ENCODE measurements around the gene CYP2C18.
"Not testable (repeated sequence)": the region's sequence is repeated elsewhere in the genome, so short reads cannot be mapped to it uniquely, and the experiment has no call there.

Gene CYP2C18

GRCh38 chr10:94747838-94748237 lies 64.3 kb downstream of the CYP2C18 start:
- no peak for DNase-seq

DNA sequence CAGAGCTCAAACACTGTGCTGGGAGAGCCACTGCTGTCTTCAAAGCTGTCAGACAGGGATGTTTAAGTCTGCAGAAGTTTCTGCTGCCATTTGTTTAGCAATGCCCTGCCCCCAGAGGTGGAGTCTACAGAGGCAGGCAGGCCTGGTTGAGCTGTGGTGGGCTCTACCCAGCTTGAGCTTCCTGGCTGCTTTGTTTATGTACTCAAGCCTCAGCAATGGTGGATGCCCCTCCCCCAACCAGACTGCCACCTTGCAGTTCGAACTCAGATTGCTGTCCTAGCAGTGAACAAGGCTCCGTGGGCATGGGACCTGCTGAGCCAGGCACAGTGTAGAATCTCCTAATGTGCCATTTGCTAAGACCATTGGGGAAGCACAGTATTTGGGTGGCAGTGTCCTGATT lies 74.4 kb downstream of the CYP2C18 start:
- DNase-seq, result no peak

GRCh38 chr10:94760586-94761178 lies 77.2 kb downstream of the CYP2C18 start:
- DNase-seq, result no peak

DNA sequence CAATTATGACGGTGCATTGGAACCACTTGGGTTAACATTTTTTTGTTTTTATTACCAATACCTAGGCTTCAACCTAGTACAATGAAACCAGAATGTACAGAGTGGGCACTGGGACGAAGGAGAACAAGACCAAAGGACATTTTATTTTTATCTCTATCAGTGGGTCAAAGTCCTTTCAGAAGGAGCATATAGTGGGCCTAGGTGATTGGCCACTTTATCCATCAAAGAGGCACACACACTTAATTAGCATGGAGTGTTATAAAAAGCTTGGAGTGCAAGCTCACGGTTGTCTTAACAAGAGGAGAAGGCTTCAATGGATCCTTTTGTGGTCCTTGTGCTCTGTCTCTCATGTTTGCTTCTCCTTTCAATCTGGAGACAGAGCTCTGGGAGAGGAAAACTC lies 78.9 kb downstream of the CYP2C18 start, which contains the start of gene CYP2C19:
Gene CYP2C19 (plus strand): TSS at position 289 of the 400 bp plus-strand sequence. CDS start 25 bp downstream, at position 314.
- no peak for DNase-seq

GRCh38 chr10:94775425-94775824 lies 91.9 kb downstream of the CYP2C18 start:
- not testable (repeated sequence) for DNase-seq

- DNase-seq, result no peak
Measured at GRCh38 chr10:94777886-94778458, 94.4 kb downstream of the CYP2C18 start.

DNA sequence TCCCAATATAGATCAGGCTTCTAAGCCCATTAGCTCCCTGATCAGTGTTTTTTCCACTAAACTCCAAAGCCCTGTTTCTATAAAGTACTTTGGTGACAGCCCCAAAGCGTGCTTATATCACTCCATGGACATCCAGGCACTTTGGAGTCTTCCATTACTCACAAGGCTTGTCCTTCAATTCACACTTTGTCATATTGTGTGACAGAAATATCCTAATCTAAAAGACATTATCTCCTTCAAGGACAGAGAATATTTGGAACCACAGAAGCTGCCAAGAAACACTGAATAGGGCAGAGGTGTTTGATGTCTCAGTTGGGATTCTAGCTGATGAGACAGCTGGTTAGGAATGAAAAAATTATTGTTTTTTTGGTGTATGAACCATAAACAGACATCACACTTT lies 97.3 kb downstream of the CYP2C18 start:
- DNase-seq, result no peak

DNA sequence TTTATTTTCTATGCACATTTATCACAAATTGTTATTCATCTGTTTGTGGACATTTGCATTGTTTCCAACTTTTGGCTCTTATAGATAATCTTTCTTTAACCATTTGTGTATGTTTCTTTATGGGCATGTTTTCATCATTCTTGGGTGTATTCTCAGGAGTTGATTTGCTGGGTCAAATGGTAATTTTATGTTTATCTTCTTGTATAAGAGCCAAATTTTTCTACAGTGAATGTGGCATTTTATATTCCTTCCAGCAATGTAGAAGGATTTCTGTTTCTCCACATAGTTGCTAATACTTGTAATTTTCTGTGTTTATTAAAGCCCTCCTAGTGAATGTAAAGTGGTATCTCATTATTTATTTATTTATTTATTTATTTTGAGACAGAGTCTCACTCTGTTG lies 100.7 kb downstream of the CYP2C18 start:
- no peak for DNase-seq

DNA sequence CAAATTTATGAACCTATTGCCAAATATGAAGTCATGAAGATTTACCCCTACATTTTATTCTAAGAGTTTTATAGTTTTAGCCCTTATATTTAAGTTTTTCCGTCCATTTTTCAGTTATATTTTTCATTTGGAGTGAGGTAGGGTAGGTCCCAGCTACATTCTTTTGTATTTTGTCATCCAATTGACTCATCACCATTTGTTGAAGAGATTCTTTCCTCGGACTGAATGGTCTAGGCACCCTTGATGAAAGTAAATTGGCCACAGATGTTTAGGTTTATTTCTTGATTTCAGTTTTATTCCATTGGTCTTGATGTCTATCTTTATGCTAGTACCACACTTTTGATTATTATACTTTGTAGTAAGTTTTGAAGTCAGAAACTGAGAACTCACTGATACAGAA lies 101.7 kb downstream of the CYP2C18 start:
- no peak for DNase-seq
